GM12891 (cell line): Measurements from ENCODE around the gene ARSG.

Experiments
- POLR2A ChIP-seq: IDR thresholded peaks from 2 replicates; pipeline ENCODE4 v1.6.1; 2011; ENCODE audit warnings: low read depth, low read length, control low read depth
- POLR2AphosphoS5 ChIP-seq: IDR thresholded peaks from 2 replicates; pipeline ENCODE4 v1.6.1; 2011; ENCODE audit warnings: low read depth, low read length, control low read depth
- SPI1 ChIP-seq: IDR thresholded peaks from 2 replicates; pipeline ENCODE4 v1.6.1; 2011; ENCODE audit warnings: low read depth, low read length, control low read depth
- TAF1 ChIP-seq: IDR thresholded peaks from 2 replicates; pipeline ENCODE4 v1.6.1; 2011; ENCODE audit warnings: low read depth, low read length, control low read depth

DNA sequence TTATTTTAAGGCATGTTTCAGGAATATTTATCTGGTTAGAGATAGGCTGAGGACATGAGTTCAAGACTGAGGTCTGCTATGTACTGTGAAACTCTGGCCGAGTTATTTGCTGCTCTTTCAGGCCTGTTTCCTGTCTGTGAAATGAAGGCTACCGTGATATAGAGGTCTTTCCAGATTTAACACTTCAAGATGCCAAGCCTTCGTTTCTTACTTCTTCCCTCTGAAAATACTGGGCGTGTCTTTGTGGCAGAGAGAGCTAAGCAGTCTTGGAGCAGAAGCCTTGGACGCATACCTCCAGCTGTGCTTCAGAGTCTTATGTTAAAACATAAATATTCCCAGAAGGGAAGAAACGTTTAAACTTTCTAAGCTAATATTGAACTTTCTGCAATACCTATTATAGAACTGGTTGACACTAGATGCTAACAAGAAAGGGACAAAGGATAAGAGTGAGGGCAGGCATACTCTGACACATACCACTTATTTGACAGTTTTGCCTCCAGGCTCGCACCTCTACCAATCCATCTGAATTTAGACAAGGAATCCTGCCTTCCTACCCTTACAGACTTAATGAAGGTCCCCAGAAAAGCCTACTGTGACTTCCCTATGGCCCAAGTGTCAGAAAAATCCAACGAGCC, 148.5 kb downstream of the ARSG start:
- TF ChIP-seq POLR2A (no peak), TAF1 (no peak), POLR2AphosphoS5 (no peak), SPI1 (no peak)
